Measurements from ENCODE around the gene TMEM26.

The TMEM26 gene

GRCh38 chr10:61478621-61479312 lies 25.6 kb upstream of the TMEM26 start:
- no peak overlapping the region for H3K4me3 ChIP-seq (ENCODE audit: insufficient read depth in 1 of 2, low read depth in 1 of 2, low read length in 2 of 2)
- no peak for DNase-seq
- H3K4ac ChIP-seq (ENCODE audit: low read depth in 1 of 2, low read length in 2 of 2) = no peak overlapping the region
- H3K9me3 ChIP-seq (ENCODE audit: control insufficient read depth, low read length) = no peaks in the 10 kb centered on the region
- no peak overlapping the region for H2BK12ac ChIP-seq (ENCODE audit: low read length in 2 of 2)
- no peak overlapping the region for H3K27ac ChIP-seq (ENCODE audit: low read length, poor library complexity, severe bottlenecking)
- no peaks in the 10 kb centered on the region for H3K79me1 ChIP-seq (replicated peaks; ENCODE audit: low read length, poor library complexity, severe bottlenecking)
- no peak overlapping the region for H2BK5ac ChIP-seq (ENCODE audit: low read depth, low read length, poor library complexity, severe bottlenecking)
- H2BK120ac ChIP-seq (ENCODE audit: low read depth, low read length) = no peak overlapping the region
- no peak overlapping the region for H3K4me2 ChIP-seq (ENCODE audit: low read length, poor library complexity, severe bottlenecking)
- no peak overlapping the region for H2AFZ ChIP-seq (ENCODE audit: low read depth, low read length)
- no peak overlapping the region for H3K9ac ChIP-seq (ENCODE audit: low read length)
- no peaks in the 10 kb centered on the region for H3K27me3 ChIP-seq (ENCODE audit: control insufficient read depth in 1 of 2, insufficient read depth in 1 of 2, low read length in 2 of 2)
- H4K91ac ChIP-seq (ENCODE audit: low read length) = no peak overlapping the region
- no peak overlapping the region for H4K8ac ChIP-seq (ENCODE audit: low read length)
- H3K36me3 ChIP-seq (ENCODE audit: control insufficient read depth in 1 of 2, insufficient read depth in 2 of 2, low read depth in 1 of 2, low read length in 2 of 2) = no peaks in the 10 kb centered on the region
- no peak overlapping the region for H3K23ac ChIP-seq (ENCODE audit: low read length in 2 of 2)
- H3K4me1 ChIP-seq (ENCODE audit: control insufficient read depth, insufficient read depth, low read depth, low read length) = peaks cover 2% of the 10 kb centered on the region
- H3K18ac ChIP-seq (ENCODE audit: low read depth in 1 of 2, low read length in 2 of 2) = no peak overlapping the region
- WGBS = 83% methylated on average over 3 of the region's 4 CpGs
- no peak overlapping the region for H2AK5ac ChIP-seq (ENCODE audit: low read length, severe bottlenecking)
- H3K14ac ChIP-seq (ENCODE audit: low read length in 2 of 2) = no peak overlapping the region
- no peak overlapping the region for H2BK15ac ChIP-seq (ENCODE audit: low read depth, poor library complexity, severe bottlenecking)

DNA sequence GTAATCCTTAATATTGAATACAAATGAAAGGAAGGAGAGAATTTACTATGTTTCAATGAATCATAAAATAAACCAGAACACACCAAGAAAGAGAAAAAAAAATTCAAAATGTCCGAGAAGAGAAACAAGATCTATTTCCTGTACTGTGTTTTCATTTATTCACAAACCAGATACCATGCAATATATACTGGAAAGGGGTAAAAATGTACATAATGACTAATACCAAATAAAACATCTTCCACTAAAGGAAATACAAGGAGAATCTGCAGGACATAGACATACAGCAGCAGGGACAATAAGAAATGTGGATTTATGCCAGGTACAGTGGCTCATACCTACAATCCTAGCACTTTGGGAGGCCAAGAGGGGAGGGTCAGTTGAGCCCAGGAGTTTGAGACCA lies 24.3 kb upstream of the TMEM26 start:
- H3K27me3 ChIP-seq (ENCODE audit: control insufficient read depth in 1 of 2, insufficient read depth in 1 of 2, low read length in 2 of 2) = no peaks in the 10 kb centered on the region
- peak overlapping the region in 1 of 2 experiments; percentile 72 for H2BK12ac ChIP-seq (ENCODE audit: low read length in 2 of 2)
- H2AK5ac ChIP-seq (ENCODE audit: low read length, severe bottlenecking) = no peak overlapping the region
- H3K9ac ChIP-seq (ENCODE audit: low read length) = no peak overlapping the region
- no peak overlapping the region for H3K14ac ChIP-seq (ENCODE audit: low read length in 2 of 2)
- H3K79me1 ChIP-seq (replicated peaks; ENCODE audit: low read length, poor library complexity, severe bottlenecking) = no peaks in the 10 kb centered on the region
- H3K9me3 ChIP-seq (ENCODE audit: control insufficient read depth, low read length) = no peaks in the 10 kb centered on the region
- DNase-seq = no peak
- no peak overlapping the region for H2AFZ ChIP-seq (ENCODE audit: low read depth, low read length)
- H3K4me3 ChIP-seq (ENCODE audit: insufficient read depth in 1 of 2, low read depth in 1 of 2, low read length in 2 of 2) = no peak overlapping the region
- H3K36me3 ChIP-seq (ENCODE audit: control insufficient read depth in 1 of 2, insufficient read depth in 2 of 2, low read depth in 1 of 2, low read length in 2 of 2) = no peaks in the 10 kb centered on the region
- H3K27ac ChIP-seq (ENCODE audit: low read length, poor library complexity, severe bottlenecking) = no peak overlapping the region
- no peak overlapping the region for H3K18ac ChIP-seq (ENCODE audit: low read depth in 1 of 2, low read length in 2 of 2)
- H4K8ac ChIP-seq (ENCODE audit: low read length) = no peak overlapping the region
- H3K4ac ChIP-seq (ENCODE audit: low read depth in 1 of 2, low read length in 2 of 2) = peak overlapping the region in 1 of 2 experiments; percentile 28
- no CpG with 5 or more reads among the region's 1 CpG for WGBS
- H2BK15ac ChIP-seq (ENCODE audit: low read depth, poor library complexity, severe bottlenecking) = no peak overlapping the region
- H4K91ac ChIP-seq (ENCODE audit: low read length) = no peak overlapping the region
- peaks cover 2% of the 10 kb centered on the region for H3K4me1 ChIP-seq (ENCODE audit: control insufficient read depth, insufficient read depth, low read depth, low read length)
- no peak overlapping the region for H2BK120ac ChIP-seq (ENCODE audit: low read depth, low read length)
- no peak overlapping the region for H2BK5ac ChIP-seq (ENCODE audit: low read depth, low read length, poor library complexity, severe bottlenecking)
- no peak overlapping the region for H3K4me2 ChIP-seq (ENCODE audit: low read length, poor library complexity, severe bottlenecking)
- H3K23ac ChIP-seq (ENCODE audit: low read length in 2 of 2) = no peak overlapping the region

- Histone ChIP-seq H2BK15ac (ENCODE audit: low read depth, poor library complexity, severe bottlenecking) (no peak overlapping the region), H3K9me3 (ENCODE audit: control insufficient read depth, low read length) (no peaks in the 10 kb centered on the region), H3K9ac (ENCODE audit: low read length) (no peak overlapping the region), H3K36me3 (ENCODE audit: control insufficient read depth in 1 of 2, insufficient read depth in 2 of 2, low read depth in 1 of 2, low read length in 2 of 2) (no peaks in the 10 kb centered on the region), H3K27me3 (ENCODE audit: control insufficient read depth in 1 of 2, insufficient read depth in 1 of 2, low read length in 2 of 2) (no peaks in the 10 kb centered on the region), H3K4me3 (ENCODE audit: insufficient read depth in 1 of 2, low read depth in 1 of 2, low read length in 2 of 2) (no peak overlapping the region), H3K14ac (ENCODE audit: low read length in 2 of 2) (no peak overlapping the region), H3K4me2 (ENCODE audit: low read length, poor library complexity, severe bottlenecking) (no peak overlapping the region), H2BK12ac (ENCODE audit: low read length in 2 of 2) (no peak overlapping the region), H3K4me1 (ENCODE audit: control insufficient read depth, insufficient read depth, low read depth, low read length) (peaks cover 2% of the 10 kb centered on the region), H3K79me1 (replicated peaks; ENCODE audit: low read length, poor library complexity, severe bottlenecking) (no peaks in the 10 kb centered on the region), H3K18ac (ENCODE audit: low read depth in 1 of 2, low read length in 2 of 2) (no peak overlapping the region), H3K23ac (ENCODE audit: low read length in 2 of 2) (no peak overlapping the region), H2BK120ac (ENCODE audit: low read depth, low read length) (no peak overlapping the region), H3K27ac (ENCODE audit: low read length, poor library complexity, severe bottlenecking) (no peak overlapping the region), H3K4ac (ENCODE audit: low read depth in 1 of 2, low read length in 2 of 2) (no peak overlapping the region), H4K8ac (ENCODE audit: low read length) (no peak overlapping the region), H2BK5ac (ENCODE audit: low read depth, low read length, poor library complexity, severe bottlenecking) (no peak overlapping the region), H2AFZ (ENCODE audit: low read depth, low read length) (no peak overlapping the region), H2AK5ac (ENCODE audit: low read length, severe bottlenecking) (no peak overlapping the region), H4K91ac (ENCODE audit: low read length) (no peak overlapping the region)
- WGBS = 100% methylated on average over 1 of the region's 1 CpG
- no peak for DNase-seq
Observed at GRCh38 chr10:61476529-61476928, 23.3 kb upstream of the TMEM26 start.

- H3K27me3 ChIP-seq (ENCODE audit: control insufficient read depth in 1 of 2, insufficient read depth in 1 of 2, low read length in 2 of 2) = no peaks in the 10 kb centered on the region
- H2BK12ac ChIP-seq (ENCODE audit: low read length in 2 of 2) = no peak overlapping the region
- H3K27ac ChIP-seq (ENCODE audit: low read length, poor library complexity, severe bottlenecking) = no peak overlapping the region
- H3K23ac ChIP-seq (ENCODE audit: low read length in 2 of 2) = no peak overlapping the region
- DNase-seq = peak; percentile 65
- H3K14ac ChIP-seq (ENCODE audit: low read length in 2 of 2) = no peak overlapping the region
- no peak overlapping the region for H3K18ac ChIP-seq (ENCODE audit: low read depth in 1 of 2, low read length in 2 of 2)
- H3K4me3 ChIP-seq (ENCODE audit: insufficient read depth in 1 of 2, low read depth in 1 of 2, low read length in 2 of 2) = no peak overlapping the region
- H2BK120ac ChIP-seq (ENCODE audit: low read depth, low read length) = no peak overlapping the region
- H3K4ac ChIP-seq (ENCODE audit: low read depth in 1 of 2, low read length in 2 of 2) = no peak overlapping the region
- H4K91ac ChIP-seq (ENCODE audit: low read length) = no peak overlapping the region
- no peak overlapping the region for H2AK5ac ChIP-seq (ENCODE audit: low read length, severe bottlenecking)
- H2AFZ ChIP-seq (ENCODE audit: low read depth, low read length) = no peak overlapping the region
- H4K8ac ChIP-seq (ENCODE audit: low read length) = no peak overlapping the region
- no peaks in the 10 kb centered on the region for H3K79me1 ChIP-seq (replicated peaks; ENCODE audit: low read length, poor library complexity, severe bottlenecking)
- 18% methylated on average over 2 of the region's 3 CpGs for WGBS
- H3K4me2 ChIP-seq (ENCODE audit: low read length, poor library complexity, severe bottlenecking) = no peak overlapping the region
- no peak overlapping the region for H2BK15ac ChIP-seq (ENCODE audit: low read depth, poor library complexity, severe bottlenecking)
- H3K4me1 ChIP-seq (ENCODE audit: control insufficient read depth, insufficient read depth, low read depth, low read length) = peaks cover 2% of the 10 kb centered on the region
- no peaks in the 10 kb centered on the region for H3K36me3 ChIP-seq (ENCODE audit: control insufficient read depth in 1 of 2, insufficient read depth in 2 of 2, low read depth in 1 of 2, low read length in 2 of 2)
- H3K9me3 ChIP-seq (ENCODE audit: control insufficient read depth, low read length) = no peaks in the 10 kb centered on the region
- H3K9ac ChIP-seq (ENCODE audit: low read length) = no peak overlapping the region
- H2BK5ac ChIP-seq (ENCODE audit: low read depth, low read length, poor library complexity, severe bottlenecking) = no peak overlapping the region
Observed at GRCh38 chr10:61475449-61475873, 22.3 kb upstream of the TMEM26 start.
